Neural progenitor cell (in vitro differentiated cells): ENCODE results near the gene LMO4.

Experiments used
- EZH2 ChIP-seq: fragments of 200-600 bp; sonication (generic); IDR thresholded peaks from 2 replicates; pipeline ENCODE4 v1.6.1; 2017; ENCODE audit warnings: antibody characterized with exemption, mild to moderate bottlenecking, moderate library complexity
- EZH2phosphoT487 ChIP-seq: fragments of 200-600 bp; sonication (generic); IDR thresholded peaks from 2 replicates; pipeline ENCODE4 v1.6.1; 2017; ENCODE audit warnings: antibody characterized with exemption
- TF ChIP-seq, protein P1 (sequence below): fragments of 200-600 bp; sonication (generic); IDR thresholded peaks from 2 replicates; pipeline ENCODE4 v1.5.1; 2017; ENCODE audit warnings: antibody characterized with exemption, mild to moderate bottlenecking

DNA sequence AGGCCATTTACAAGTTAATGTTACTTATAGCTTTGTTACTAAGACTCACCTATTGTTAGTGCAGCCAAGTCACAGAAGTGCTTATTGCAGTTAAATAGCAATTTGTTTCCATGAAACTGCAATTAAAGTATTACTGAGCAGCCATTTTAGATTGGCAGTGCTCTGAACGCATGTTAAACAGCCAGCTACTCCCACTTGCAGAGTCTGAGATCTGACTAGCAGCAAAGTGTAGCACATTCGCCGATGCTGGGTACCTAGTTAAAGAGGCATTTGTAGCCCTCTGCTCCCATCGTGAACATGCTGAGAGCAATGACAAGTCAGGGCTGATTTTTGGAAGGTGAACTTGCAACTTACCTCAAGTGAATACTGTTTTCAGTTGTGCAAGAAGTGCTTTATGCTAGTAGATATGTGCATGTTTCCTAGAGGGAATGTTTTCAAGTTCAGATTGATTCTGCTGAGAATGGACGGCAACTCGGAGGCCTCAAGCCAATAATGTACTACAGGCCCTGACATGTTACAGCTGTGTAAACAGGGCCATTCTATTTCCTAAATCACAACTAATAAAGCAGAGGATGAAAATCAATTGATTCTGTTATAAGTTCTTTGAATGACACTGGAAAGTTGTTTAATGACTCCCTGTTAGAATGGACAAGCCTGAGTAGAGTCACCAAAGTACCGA, 19.8 kb downstream of the LMO4 start:
- TF ChIP-seq, protein P1, sequence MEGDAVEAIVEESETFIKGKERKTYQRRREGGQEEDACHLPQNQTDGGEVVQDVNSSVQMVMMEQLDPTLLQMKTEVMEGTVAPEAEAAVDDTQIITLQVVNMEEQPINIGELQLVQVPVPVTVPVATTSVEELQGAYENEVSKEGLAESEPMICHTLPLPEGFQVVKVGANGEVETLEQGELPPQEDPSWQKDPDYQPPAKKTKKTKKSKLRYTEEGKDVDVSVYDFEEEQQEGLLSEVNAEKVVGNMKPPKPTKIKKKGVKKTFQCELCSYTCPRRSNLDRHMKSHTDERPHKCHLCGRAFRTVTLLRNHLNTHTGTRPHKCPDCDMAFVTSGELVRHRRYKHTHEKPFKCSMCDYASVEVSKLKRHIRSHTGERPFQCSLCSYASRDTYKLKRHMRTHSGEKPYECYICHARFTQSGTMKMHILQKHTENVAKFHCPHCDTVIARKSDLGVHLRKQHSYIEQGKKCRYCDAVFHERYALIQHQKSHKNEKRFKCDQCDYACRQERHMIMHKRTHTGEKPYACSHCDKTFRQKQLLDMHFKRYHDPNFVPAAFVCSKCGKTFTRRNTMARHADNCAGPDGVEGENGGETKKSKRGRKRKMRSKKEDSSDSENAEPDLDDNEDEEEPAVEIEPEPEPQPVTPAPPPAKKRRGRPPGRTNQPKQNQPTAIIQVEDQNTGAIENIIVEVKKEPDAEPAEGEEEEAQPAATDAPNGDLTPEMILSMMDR = no peak
- TF ChIP-seq EZH2phosphoT487 = no peak
- TF ChIP-seq EZH2 = no peak
